Tibial artery (tissue), 4 donors: ENCODE data around the gene CNTNAP2.

Experiments used
- DNase-seq, 2 donors: peaks; one replicate each; pipeline ENCODE4 v3.0.0-alpha.2; 2019
- H3K27ac ChIP-seq, 2 donors: fragments of 200-600 bp; sonication (generic) in 1 of 2; 1 replicate in 1 of 2; 2 replicates in 1 of 2; pipeline ENCODE4 v1.5.1; 2018 to 2019; ENCODE audit warnings: mild to moderate bottlenecking in 1 of 2
- H3K27me3 ChIP-seq, 2 donors: fragments of 200-600 bp; sonication (generic) in 1 of 2; one replicate each; pipeline versions ENCODE4 v1.5.1 to v1.6.0; 2016 to 2019
- H3K36me3 ChIP-seq, 3 donors: fragments of 200-600 bp; sonication (generic) in 2 of 3; one replicate each; pipeline ENCODE4 v1.5.1; 2016 to 2019; ENCODE audit warnings: mild to moderate bottlenecking in 2 of 3
- H3K4me1 ChIP-seq, 4 donors: fragments of 200-600 bp; sonication (generic) in 2 of 4; 1 replicate in 3 of 4; 2 replicates in 1 of 4; pipeline ENCODE4 v1.5.1; 2016 to 2019
- H3K4me3 ChIP-seq, 2 donors: fragments of 200-600 bp; sonication (generic) in 1 of 2; 1 replicate in 1 of 2; 2 replicates in 1 of 2; pipeline ENCODE4 v1.5.1; 2018 to 2019; ENCODE audit warnings: mild to moderate bottlenecking in 2 of 2
- H3K9me3 ChIP-seq, 3 donors: fragments of 200-600 bp; sonication (generic) in 1 of 3; one replicate each; pipeline ENCODE4 v1.5.1; 2016 to 2019
- CTCF ChIP-seq, 2 experiments: fragments of 200-600 bp in 1 of 2; fragments of 450-650 bp in 1 of 2; IDR thresholded peaks; one replicate each; pipeline ENCODE4 v1.5.1; 2017 to 2019; ENCODE audit warnings: antibody characterized with exemption in 2 of 2, mild to moderate bottlenecking in 1 of 2, moderate library complexity in 1 of 2
- intact Hi-C: fragments of 100-400 bp; cut with DNase I; formaldehyde crosslinking; loops from one replicate; pipeline ENCODE4 v1.15.0; 2023; ENCODE audit warnings: low total_unique reads

Gene CNTNAP2

GRCh38 chr7:146961617-146962016 lies 845.0 kb downstream of the CNTNAP2 start:
- H3K27ac ChIP-seq, result no peak overlapping the region
- H3K4me1 ChIP-seq, result peaks cover 0 to 22% (median 3%) of the 10 kb centered on the region in 4 donors
- intact Hi-C loops, result no loop called here
- H3K27me3 ChIP-seq, result no peaks in the 10 kb centered on the region
- no peaks in the 10 kb centered on the region for H3K36me3 ChIP-seq
- DNase-seq, result no peak
- TF ChIP-seq CTCF (IDR thresholded peaks at IDR 0.05), result no peak
- no peaks in the 10 kb centered on the region for H3K9me3 ChIP-seq
- no peak overlapping the region for H3K4me3 ChIP-seq

GRCh38 chr7:146966274-146966673 lies 849.7 kb downstream of the CNTNAP2 start:
- Histone ChIP-seq H3K4me3 (no peak overlapping the region), H3K4me1 (peaks cover 0 to 11% (median under 1%) of the 10 kb centered on the region in 4 donors), H3K9me3 (no peaks in the 10 kb centered on the region), H3K36me3 (no peaks in the 10 kb centered on the region), H3K27me3 (no peaks in the 10 kb centered on the region), H3K27ac (no peak overlapping the region)
- intact Hi-C loops, result no loop called here
- no peak for TF ChIP-seq CTCF (IDR thresholded peaks at IDR 0.05)
- DNase-seq, result no peak

- no peaks in the 10 kb centered on the region for H3K4me1 ChIP-seq
- no peaks in the 10 kb centered on the region for H3K36me3 ChIP-seq
- TF ChIP-seq CTCF (IDR thresholded peaks at IDR 0.05), result no peak
- DNase-seq, result no peak
- H3K27ac ChIP-seq, result no peak overlapping the region
- H3K9me3 ChIP-seq, result no peaks in the 10 kb centered on the region
- intact Hi-C loops, result no loop called here
- no peak overlapping the region for H3K4me3 ChIP-seq
- no peaks in the 10 kb centered on the region for H3K27me3 ChIP-seq
Observed at GRCh38 chr7:146982482-146982881, 865.9 kb downstream of the CNTNAP2 start.

GRCh38 chr7:146991596-146991995 lies 875.0 kb downstream of the CNTNAP2 start:
- intact Hi-C loops, result no loop called here
- DNase-seq, result no peak
- H3K4me3 ChIP-seq, result no peak overlapping the region

GRCh38 chr7:146993764-146994163 lies 877.2 kb downstream of the CNTNAP2 start:
- TF ChIP-seq CTCF (IDR thresholded peaks at IDR 0.05), result no peak
- H3K27ac ChIP-seq, result no peak overlapping the region
- intact Hi-C loops, result no loop called here
- H3K27me3 ChIP-seq, result no peaks in the 10 kb centered on the region
- H3K4me1 ChIP-seq, result no peaks in the 10 kb centered on the region
- H3K36me3 ChIP-seq, result no peaks in the 10 kb centered on the region
- no peaks in the 10 kb centered on the region for H3K9me3 ChIP-seq
- no peak for DNase-seq
- H3K4me3 ChIP-seq, result no peak overlapping the region

More at GRCh38 chr7:146991596-146991995, 875.0 kb downstream of the CNTNAP2 start:
- TF ChIP-seq CTCF (IDR thresholded peaks at IDR 0.05), result no peak
- Histone ChIP-seq H3K4me1 (no peaks in the 10 kb centered on the region), H3K27ac (no peak overlapping the region), H3K9me3 (no peaks in the 10 kb centered on the region), H3K27me3 (no peaks in the 10 kb centered on the region), H3K36me3 (no peaks in the 10 kb centered on the region)

DNA sequence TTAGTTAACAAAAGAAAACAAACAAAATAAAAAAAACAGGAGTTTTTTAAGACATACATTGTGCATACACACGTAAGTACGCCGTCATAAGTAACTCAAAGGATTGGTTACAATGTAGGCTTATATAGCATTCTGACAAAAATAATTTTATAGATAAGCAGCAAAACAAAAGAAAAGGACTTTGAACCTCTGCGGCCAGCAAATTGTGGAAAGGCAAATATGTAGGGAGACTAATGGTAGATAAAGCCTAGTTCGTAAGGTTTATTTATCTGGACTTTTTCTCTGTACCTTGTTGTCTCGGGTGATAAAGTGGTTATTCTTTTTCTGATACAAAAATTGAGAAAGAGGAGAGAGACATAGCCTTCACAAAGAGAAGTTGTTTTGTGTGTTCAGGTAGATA lies 891.9 kb downstream of the CNTNAP2 start:
- H3K4me3 ChIP-seq, result no peak overlapping the region
- H3K4me1 ChIP-seq, result no peaks in the 10 kb centered on the region
- no peaks in the 10 kb centered on the region for H3K9me3 ChIP-seq
- no peaks in the 10 kb centered on the region for H3K27me3 ChIP-seq
- no peak for TF ChIP-seq CTCF (IDR thresholded peaks at IDR 0.05)
- no peaks in the 10 kb centered on the region for H3K36me3 ChIP-seq
- DNase-seq, result no peak
- no peak overlapping the region for H3K27ac ChIP-seq
- intact Hi-C loops, result no loop called here
